Measurements from ENCODE around the gene UNC93B1.
"Not testable (repeated sequence)": the region's sequence is repeated elsewhere in the genome, so short reads cannot be mapped to it uniquely, and the experiment has no call there.

Gene UNC93B1

GRCh38 chr11:67950705-67951104, 53.2 kb downstream of the UNC93B1 start:
- in situ Hi-C loops (cut with MboI; ENCODE audit: low sequenced_read_pairs): loop anchor here (25.0 kb wide), 1 partner anchor 113 kb away; no protein-coding TSS in a partner anchor

- in situ Hi-C loops (cut with MboI; ENCODE audit: low sequenced_read_pairs): not testable (repeated sequence)
Observed at GRCh38 chr11:67947785-67948184, 56.1 kb downstream of the UNC93B1 start.

- in situ Hi-C loops (cut with MboI; ENCODE audit: low sequenced_read_pairs): not testable (repeated sequence)
Observed at GRCh38 chr11:67946403-67946802, 57.5 kb downstream of the UNC93B1 start.

- in situ Hi-C loops (cut with MboI; ENCODE audit: low sequenced_read_pairs): not testable (repeated sequence)
Observed at GRCh38 chr11:67943406-67943805, 60.5 kb downstream of the UNC93B1 start.
